ENCODE data around the gene METRN.

The METRN gene

GRCh38 chr16:709566-710499 is 5.1 kb upstream of the METRN start:
- no peak for DNase-seq (ENCODE audit: low spot score)

DNA sequence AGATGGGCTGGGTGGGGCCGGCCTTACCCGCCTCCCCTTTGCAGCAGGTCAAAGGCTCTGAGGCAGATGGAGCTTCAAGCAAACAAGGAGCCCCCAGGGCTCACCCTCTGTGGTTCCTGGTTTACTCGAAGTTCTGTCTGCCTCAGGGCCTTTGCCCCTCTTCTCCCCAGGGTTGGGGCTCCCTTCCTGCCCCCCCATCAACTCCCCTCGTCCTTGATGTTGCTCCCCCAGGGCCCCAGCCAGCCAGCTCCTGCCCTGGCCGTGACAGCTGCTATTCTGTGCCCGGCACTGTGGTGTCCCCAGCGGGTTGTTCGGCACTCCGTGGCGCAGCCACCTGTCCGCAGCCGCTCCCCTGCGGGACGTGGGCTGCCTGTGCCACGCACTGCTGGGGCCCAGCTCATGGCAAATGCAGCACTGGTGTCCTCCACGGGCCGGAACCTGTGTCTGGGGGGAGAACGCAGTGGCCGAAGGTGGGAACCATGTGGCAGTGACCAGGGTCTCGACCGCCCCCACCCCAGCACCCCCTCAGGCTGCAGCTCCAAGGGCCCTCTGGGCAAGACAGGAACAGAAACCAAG is 4.3 kb upstream of the METRN start:
- DNase-seq (ENCODE audit: low spot score) = no peak

- no peak for DNase-seq (ENCODE audit: low spot score)
These were observed 3.8 kb upstream of the METRN start for GRCh38 chr16:711084-711483.

DNA sequence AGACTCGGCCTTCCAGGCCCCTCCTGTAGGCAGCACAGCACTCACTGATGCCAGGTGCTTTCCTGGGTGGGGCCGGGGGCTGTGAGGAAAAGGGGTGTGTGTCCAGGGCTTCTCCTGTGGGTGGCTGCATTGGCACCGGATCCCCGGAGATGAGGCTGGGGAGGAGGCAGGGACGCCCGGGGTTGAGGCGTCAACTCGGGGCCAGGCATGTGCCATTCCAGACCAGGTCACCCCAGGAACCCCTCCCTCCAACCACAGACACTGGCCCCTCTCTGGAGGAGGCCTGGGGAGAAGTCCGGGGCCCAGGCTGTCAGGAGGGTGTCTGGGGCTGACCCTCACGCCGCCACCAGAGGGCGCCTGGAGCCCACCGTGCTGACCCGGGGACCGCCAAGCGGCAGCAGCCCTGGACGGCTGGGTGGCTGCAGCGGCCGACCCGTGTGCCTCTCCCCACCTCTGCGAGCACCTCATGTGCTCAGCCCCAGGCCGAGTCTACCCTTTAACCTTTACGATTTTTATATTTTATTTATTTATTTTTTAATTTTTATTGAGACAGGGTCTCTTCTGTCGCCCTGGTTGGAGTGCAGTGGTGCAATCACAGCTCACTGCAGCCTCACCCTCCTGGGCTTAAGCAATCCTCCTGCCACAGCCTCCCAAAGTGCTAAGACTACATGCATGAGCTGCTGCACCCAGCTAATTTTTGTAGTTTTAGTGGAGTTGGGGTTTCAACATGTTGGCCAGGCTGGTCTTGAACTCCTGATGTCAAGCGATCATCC is 3.2 kb upstream of the METRN start:
- peak; percentile 81 for DNase-seq (ENCODE audit: low spot score)

- peak; percentile 45 for DNase-seq (ENCODE audit: low spot score)
These were observed 2.1 kb upstream of the METRN start for GRCh38 chr16:712740-713250.

DNA sequence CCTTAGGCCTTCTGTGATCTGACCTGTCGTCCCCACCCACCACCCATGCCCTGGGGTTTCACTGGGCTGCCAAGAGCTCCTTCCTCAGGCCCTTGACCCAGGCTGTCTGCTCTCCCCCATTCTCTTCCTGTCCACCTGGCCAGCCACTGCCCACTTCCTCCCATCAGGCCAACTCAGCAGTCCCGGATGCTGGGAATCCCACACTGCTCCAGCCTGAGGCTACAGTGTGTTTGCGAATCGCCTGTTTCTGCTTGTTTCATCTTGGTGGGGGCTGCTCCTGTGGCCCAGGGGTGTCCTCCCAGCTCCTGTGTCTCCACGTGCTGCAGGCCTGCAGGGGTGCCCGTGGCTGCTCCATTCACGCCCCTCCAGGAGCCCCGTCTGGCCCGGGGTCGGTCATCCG is 839 bp upstream of the METRN start:
- DNase-seq (ENCODE audit: low spot score) = no peak

GRCh38 chr16:715477-716199 is 720 bp downstream of the METRN start:
- DNase-seq (ENCODE audit: low spot score) = no peak

- no peak for DNase-seq (ENCODE audit: low spot score)
These were observed 1.3 kb downstream of the METRN start for GRCh38 chr16:716200-716568.

GRCh38 chr16:716768-717325 is 1.9 kb downstream of the METRN start:
- no peak for DNase-seq (ENCODE audit: low spot score)

GRCh38 chr16:717450-718245 is 2.7 kb downstream of the METRN start:
- DNase-seq (ENCODE audit: low spot score) = no peak

GRCh38 chr16:718389-718788 is 3.5 kb downstream of the METRN start:
- DNase-seq (ENCODE audit: low spot score) = no peak

- DNase-seq (ENCODE audit: low spot score) = no peak
These were observed 4.0 kb downstream of the METRN start for GRCh38 chr16:718922-719321.

DNA sequence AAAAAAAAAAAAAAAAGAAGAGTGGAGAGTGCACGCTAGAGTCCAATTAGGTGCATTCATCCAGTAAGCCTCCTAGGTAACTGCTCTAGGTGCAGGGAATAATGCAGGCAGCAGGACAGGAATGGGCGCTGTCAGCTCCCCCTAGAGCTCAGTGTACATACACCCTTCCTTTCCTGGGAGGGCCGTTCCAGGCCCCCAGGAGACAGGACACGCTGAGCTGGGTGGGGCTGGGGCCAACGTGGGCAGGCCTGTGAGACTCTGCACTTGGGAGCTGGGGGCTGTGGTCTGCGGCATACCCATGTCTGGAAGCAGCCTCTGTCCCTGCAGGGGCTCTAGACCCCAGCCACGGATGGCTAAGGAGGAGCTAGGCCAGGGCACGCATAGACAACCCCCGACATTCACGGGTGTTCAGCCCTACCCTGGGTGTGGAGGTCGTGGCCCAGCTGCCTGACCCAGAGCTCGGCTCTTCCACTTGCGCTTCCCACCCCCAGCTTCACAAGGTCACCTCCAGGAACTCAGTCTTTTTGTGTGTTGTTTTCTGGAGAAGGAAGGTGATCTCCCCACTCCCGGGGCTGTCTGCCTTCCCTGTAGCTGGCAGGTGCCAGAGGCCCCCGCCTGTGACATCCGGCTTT is 5.0 kb downstream of the METRN start:
- DNase-seq (ENCODE audit: low spot score) = no peak

DNA sequence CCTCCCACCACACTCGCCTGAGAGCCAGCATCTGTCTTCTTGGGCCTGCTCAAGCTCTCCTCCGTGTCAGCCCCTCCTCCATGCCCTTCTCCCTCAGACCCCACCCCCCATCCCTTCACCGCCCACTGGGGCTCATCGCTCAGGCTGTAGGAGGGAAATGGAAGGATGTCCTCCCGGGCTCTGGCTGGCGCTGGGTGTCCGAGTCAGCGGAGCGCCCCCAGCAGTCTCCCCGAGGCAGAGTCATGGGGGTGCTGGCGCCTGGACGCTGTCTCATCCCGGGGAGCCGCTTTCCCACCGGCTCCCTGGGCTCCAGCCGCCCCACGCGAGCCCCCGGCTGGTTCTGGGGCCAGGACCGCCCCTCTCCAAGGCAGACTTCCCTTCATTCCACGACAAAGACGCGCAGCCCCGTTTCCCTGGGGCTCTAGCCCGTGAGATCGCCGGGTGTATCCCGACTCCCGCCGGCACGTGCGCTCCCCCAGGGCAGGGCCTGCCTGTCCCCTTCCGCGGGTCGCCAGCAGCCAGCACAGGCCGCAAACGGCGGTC is 5.6 kb downstream of the METRN start:
- no peak for DNase-seq (ENCODE audit: low spot score)

DNA sequence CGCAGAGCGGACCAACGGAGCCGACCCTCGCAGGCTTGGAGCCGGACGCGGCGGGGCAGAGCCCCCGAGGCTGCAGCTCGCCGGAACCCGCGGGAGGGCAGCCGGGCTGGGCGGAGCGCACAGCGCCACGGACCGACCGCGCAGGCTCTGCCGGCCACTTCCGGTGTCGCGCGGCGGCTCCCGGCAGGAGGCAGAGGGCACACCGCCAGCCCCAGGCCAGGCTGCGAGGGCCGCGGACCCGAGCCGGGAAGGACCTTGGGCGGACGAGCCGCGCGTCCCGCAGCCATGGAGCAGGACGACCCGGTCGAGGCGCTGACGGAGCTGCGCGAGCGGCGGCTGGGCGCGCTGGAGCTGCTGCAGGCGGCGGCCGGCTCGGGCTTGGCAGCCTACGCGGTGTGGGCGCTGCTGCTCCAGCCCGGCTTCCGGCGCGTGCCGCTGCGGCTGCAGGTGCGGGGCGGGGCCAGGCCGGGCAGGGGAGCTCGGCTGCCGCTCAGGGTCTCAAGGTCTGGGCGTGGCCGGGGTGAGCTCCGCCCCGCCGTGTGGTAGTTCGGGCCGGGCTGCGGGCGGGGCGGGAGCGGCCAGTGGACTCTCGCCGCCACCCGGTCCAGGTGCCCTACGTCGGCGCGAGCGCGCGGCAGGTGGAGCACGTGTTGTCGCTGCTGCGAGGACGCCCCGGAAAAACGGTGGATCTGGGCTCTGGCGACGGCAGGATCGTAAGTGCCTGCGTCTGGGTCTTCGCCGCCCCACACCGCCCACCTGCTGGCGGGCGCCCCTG is 6.3 kb downstream of the METRN start, which contains the start of gene ANTKMT:
Gene ANTKMT (plus strand): TSS at position 157 of the 775 bp plus-strand sequence. CDS start 129 bp downstream, at position 286.
- peak; percentile 70 for DNase-seq (ENCODE audit: low spot score)

DNA sequence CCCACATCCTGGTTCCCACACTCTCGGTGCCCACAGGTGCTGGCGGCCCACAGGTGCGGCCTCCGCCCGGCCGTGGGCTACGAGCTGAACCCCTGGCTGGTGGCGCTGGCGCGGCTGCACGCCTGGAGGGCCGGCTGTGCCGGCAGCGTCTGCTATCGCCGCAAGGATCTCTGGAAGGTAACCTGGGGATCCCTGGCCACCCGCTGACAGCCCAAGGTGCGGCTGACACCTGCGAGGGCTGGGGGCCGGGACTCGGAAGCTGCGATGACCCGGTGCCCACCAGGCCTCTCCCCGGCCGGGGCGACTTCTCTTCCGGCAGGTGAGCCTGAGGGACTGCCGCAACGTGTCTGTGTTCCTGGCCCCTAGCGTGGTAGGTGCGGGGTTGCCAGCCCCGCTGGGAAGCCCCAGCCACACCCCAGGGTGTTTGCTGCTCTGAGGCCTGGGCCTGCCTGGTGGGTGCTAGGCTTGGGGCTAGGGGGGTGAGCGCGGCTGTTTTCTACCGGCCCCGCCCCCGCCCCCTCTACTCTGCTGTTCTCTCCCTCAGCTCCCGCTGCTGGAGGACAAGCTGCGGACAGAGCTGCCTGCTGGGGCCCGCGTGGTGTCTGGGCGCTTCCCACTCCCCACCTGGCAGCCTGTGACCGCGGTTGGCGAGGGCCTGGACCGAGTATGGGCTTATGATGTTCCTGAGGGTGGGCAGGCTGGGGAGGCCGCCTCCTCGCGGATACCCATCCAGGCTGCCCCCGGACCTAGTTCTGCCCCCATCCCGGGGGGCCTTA is 7.0 kb downstream of the METRN start:
- no peak for DNase-seq (ENCODE audit: low spot score)

GRCh38 chr16:722835-723633 is 8.1 kb downstream of the METRN start:
- DNase-seq (ENCODE audit: low spot score) = no peak
